Measurements from ENCODE around the gene TNXB. TPM values are rescaled to one million over a fixed set of nuclear protein-coding genes. Genes with fewer than 3 reads are reported as not detected.

Gene TNXB
- total RNA-seq, 2 donors from 2014 or later = 138 to 210 TPM

GRCh38 chr6:32149932-32150870, 41.1 kb upstream of the TNXB start:
- Histone ChIP-seq H3K36me3 (no peaks in the 10 kb centered on the region), H3K4me1 (peaks cover 0 to 31% of the 10 kb centered on the region in 2 donors), H3K27me3 (no peaks in the 10 kb centered on the region), H3K27ac (no peak overlapping the region), H3K9me3 (no peaks in the 10 kb centered on the region), H3K4me3 (peak overlapping the region in 1 of 2 donors; percentile 15)
- no peak for TF ChIP-seq CTCF (IDR thresholded peaks at IDR 0.05)
- no peak for DNase-seq (ENCODE audit: low spot score)

GRCh38 chr6:32149092-32149755, 40.1 kb upstream of the TNXB start:
- H3K27me3 ChIP-seq = no peaks in the 10 kb centered on the region
- H3K27ac ChIP-seq = no peak overlapping the region
- no peaks in the 10 kb centered on the region for H3K9me3 ChIP-seq
- H3K4me3 ChIP-seq = peak overlapping the region; percentile 30 to 41
- H3K4me1 ChIP-seq = peaks cover 0 to 23% of the 10 kb centered on the region in 2 donors
- no peak for DNase-seq (ENCODE audit: low spot score)
- no peaks in the 10 kb centered on the region for H3K36me3 ChIP-seq
- TF ChIP-seq CTCF (IDR thresholded peaks at IDR 0.05) = no peak

- Histone ChIP-seq H3K36me3 (no peaks in the 10 kb centered on the region), H3K4me1 (peaks cover 0 to 20% of the 10 kb centered on the region in 2 donors), H3K4me3 (peak overlapping the region; percentile 30 to 41), H3K27ac (no peak overlapping the region), H3K27me3 (no peaks in the 10 kb centered on the region), H3K9me3 (no peaks in the 10 kb centered on the region)
- peak; percentile 78 for DNase-seq (ENCODE audit: low spot score)
- peak in 1 of 2 donors; percentile 40 for TF ChIP-seq CTCF (IDR thresholded peaks at IDR 0.05)
These were observed 39.4 kb upstream of the TNXB start for GRCh38 chr6:32148289-32149091.

- no peak overlapping the region for H3K27ac ChIP-seq
- no peaks in the 10 kb centered on the region for H3K27me3 ChIP-seq
- H3K4me3 ChIP-seq = no peak overlapping the region
- H3K4me1 ChIP-seq = peaks cover 0 to 11% of the 10 kb centered on the region in 2 donors
- H3K9me3 ChIP-seq = no peaks in the 10 kb centered on the region
- no peak for TF ChIP-seq CTCF (IDR thresholded peaks at IDR 0.05)
- H3K36me3 ChIP-seq = no peaks in the 10 kb centered on the region
- no peak for DNase-seq (ENCODE audit: low spot score)
These were observed 38.4 kb upstream of the TNXB start for GRCh38 chr6:32147401-32148132.

- peaks cover 0 to 4% of the 10 kb centered on the region in 2 donors for H3K4me1 ChIP-seq
- H3K27me3 ChIP-seq = no peaks in the 10 kb centered on the region
- no peak for TF ChIP-seq CTCF (IDR thresholded peaks at IDR 0.05)
These were observed 37.5 kb upstream of the TNXB start for GRCh38 chr6:32146687-32147086.

More at GRCh38 chr6:32146687-32147086, 37.5 kb upstream of the TNXB start:
- Histone ChIP-seq H3K9me3 (no peaks in the 10 kb centered on the region), H3K4me3 (no peak overlapping the region), H3K36me3 (no peaks in the 10 kb centered on the region), H3K27ac (no peak overlapping the region)
- DNase-seq (ENCODE audit: low spot score) = no peak
